Colonic mucosa (tissue), 4 donors: ENCODE data around the gene ACVR1B. TPM values are rescaled to one million over a fixed set of nuclear protein-coding genes. Genes with fewer than 3 reads are reported as not detected.

ENCODE experiments used
- DNase-seq: peaks from one replicate; pipeline ENCODE4 v3.0.0-alpha.2; 2020
- H3K27ac ChIP-seq: fragments of 200-600 bp; one replicate; pipeline ENCODE4 v1.8.0; 2021
- H3K27me3 ChIP-seq: fragments of 200-600 bp; one replicate; pipeline ENCODE4 v1.8.0; 2021
- H3K36me3 ChIP-seq: fragments of 200-600 bp; one replicate; pipeline ENCODE4 v1.8.0; 2021
- H3K4me1 ChIP-seq: fragments of 200-600 bp; one replicate; pipeline ENCODE4 v1.8.0; 2021; ENCODE audit warnings: mild to moderate bottlenecking
- H3K4me3 ChIP-seq: fragments of 200-600 bp; one replicate; pipeline ENCODE4 v1.8.0; 2021
- H3K9ac ChIP-seq, 2 donors: one replicate each; pipeline ENCODE4 v1.7.0; 2013; ENCODE audit warnings: control low read depth in 2 of 2, low read depth in 2 of 2, low read length in 2 of 2
- H3K9me3 ChIP-seq: fragments of 200-600 bp; one replicate; pipeline ENCODE4 v1.8.0; 2021
- intact Hi-C: fragments of 100-400 bp; cut with DNase I; formaldehyde crosslinking; loops from one replicate; pipeline ENCODE4 v1.14.1; 2022
- total RNA-seq, 2 donors: library from RNA; stranded (reverse); fragmentation: NEBNext Ultra II Directional in 1 of 2; extraction: Animal tissue kit (Norgen Biotek cat#: 25700) in 1 of 2; gene quantifications; one replicate each; pipeline ENCODE4 v1.2.1, GENCODE V29; 2021
- TF ChIP-seq, protein P1 (sequence below): fragments of 200-600 bp; IDR thresholded peaks from one replicate; pipeline ENCODE4 v1.8.0; 2022; ENCODE audit warnings: antibody characterized with exemption, mild to moderate bottlenecking
- donor health status: healthy.
- donor health status: DM: no; HTN: no; CAD: no.
- donor health status: DM: no; HTN: no; CAD: no.

Gene ACVR1B
- total RNA-seq, 2 donors from 2014 or later, result 56.0 to 63.0 TPM

DNA sequence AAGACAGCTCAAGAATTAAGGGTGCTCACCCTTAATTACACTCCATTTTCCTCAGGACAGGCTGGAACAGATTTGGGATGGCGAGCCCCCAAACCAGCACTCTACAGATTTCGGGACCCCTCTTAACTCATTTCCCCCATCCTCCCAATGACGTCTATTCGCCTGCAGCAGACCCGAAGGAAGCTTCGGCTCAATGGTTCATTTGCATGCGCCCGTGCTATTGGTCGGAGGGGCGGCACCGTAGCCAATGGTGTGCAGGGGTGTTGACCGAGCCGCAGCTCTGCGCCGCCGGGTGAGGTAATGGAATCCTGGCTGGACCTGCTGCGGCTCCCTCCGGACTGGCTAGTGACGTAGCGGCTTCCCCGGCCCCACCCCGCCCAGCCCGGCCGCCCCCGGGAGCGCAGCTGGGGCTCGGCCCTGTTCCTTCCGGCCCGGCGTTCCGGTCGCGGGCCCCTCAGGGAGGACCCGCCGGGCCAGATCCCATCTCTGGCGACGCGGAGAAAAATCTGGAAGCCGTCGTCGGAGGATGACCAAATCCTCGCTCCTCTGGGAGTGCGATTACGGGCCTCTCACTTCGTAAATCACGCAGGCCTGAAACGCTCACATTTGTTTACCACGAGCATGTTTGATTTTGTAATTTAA lies 81.4 kb downstream of the ACVR1B start:
- Histone ChIP-seq H3K36me3 (no peaks in the 10 kb centered on the region), H3K4me1 (peaks cover 7% of the 10 kb centered on the region), H3K9ac (peak overlapping the region; percentile 56 to 73), H3K9me3 (no peaks in the 10 kb centered on the region), H3K4me3 (peak overlapping the region; percentile 21), H3K27me3 (no peaks in the 10 kb centered on the region), H3K27ac (peak overlapping the region; percentile 80)
- TF ChIP-seq, protein P1, sequence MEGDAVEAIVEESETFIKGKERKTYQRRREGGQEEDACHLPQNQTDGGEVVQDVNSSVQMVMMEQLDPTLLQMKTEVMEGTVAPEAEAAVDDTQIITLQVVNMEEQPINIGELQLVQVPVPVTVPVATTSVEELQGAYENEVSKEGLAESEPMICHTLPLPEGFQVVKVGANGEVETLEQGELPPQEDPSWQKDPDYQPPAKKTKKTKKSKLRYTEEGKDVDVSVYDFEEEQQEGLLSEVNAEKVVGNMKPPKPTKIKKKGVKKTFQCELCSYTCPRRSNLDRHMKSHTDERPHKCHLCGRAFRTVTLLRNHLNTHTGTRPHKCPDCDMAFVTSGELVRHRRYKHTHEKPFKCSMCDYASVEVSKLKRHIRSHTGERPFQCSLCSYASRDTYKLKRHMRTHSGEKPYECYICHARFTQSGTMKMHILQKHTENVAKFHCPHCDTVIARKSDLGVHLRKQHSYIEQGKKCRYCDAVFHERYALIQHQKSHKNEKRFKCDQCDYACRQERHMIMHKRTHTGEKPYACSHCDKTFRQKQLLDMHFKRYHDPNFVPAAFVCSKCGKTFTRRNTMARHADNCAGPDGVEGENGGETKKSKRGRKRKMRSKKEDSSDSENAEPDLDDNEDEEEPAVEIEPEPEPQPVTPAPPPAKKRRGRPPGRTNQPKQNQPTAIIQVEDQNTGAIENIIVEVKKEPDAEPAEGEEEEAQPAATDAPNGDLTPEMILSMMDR, result no peak
- intact Hi-C loops, result loop anchor here (2.0 kb wide), 1 partner anchor 18 kb away; the partner anchor contains the start of gene NR4A1
- peak; percentile 97 for DNase-seq

DNA sequence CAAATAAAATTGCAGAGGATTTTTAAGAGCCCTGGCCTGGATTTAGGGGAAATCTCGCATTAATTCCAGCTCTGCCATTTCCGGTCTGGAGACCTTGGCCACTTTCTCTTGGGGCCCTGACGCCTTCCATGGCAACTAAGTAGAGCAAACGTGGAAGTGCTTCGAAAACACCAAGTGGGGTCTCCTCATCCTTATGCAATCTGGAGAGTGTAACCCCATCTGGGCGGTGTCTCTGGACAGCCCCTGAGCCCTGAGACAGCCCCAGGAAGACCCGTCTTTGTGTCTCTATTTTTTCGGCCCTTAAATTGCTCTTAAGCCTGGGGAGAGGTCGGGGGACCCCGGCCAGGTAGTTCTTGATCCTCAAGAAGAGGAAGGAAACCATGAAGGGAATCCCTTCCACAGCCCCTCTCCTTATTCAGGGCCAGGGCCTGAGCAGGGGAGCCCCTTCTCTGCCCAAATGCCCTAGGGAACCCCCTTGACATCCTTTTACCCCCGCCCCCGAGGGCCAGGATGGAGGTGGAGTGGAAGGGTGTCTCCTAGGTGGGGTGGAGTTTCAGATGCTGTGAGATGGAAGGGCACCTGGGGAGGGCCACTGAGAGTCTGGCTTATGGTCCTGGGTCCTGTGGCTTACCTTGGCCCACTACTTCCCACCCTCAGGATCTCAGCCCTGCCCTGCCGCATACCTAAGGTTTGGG lies 82.1 kb downstream of the ACVR1B start:
- intact Hi-C loops, result loop anchor here (2.0 kb wide), 1 partner anchor 17 kb away; the partner anchor contains the start of gene NR4A1
- H3K4me3 ChIP-seq, result peak overlapping the region; percentile 21
- no peaks in the 10 kb centered on the region for H3K9me3 ChIP-seq
- H3K27me3 ChIP-seq, result no peaks in the 10 kb centered on the region
- H3K4me1 ChIP-seq, result peaks cover 7% of the 10 kb centered on the region
- H3K36me3 ChIP-seq, result no peaks in the 10 kb centered on the region
- peak overlapping the region; percentile 56 to 59 for H3K9ac ChIP-seq
- peak; percentile 32 for DNase-seq
- peak overlapping the region; percentile 80 for H3K27ac ChIP-seq
- TF ChIP-seq, protein P1, result no peak

DNA sequence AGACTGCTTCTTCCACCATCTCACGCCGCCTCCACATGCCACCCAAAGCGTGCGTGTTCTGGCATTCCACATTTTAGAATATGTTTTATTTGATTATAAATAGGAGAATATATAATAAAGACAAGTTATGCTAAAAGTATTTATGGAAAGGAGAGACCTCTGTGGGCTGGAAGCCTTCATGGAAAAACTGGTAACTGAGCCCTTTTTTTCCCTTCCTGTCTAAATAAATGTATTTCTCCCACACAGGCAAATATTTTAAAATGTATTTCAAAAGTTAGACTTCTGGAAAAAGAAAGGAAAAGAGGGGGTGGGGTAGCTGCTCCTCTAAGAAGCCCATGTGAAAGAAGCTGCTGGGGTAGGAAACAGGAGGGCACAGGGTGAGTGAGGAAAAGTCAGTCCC lies 83.7 kb downstream of the ACVR1B start:
- DNase-seq, result no peak
- H3K27me3 ChIP-seq, result no peaks in the 10 kb centered on the region
- intact Hi-C loops, result no loop called here
- peaks cover 7% of the 10 kb centered on the region for H3K4me1 ChIP-seq
- H3K27ac ChIP-seq, result no peak overlapping the region
- H3K36me3 ChIP-seq, result no peaks in the 10 kb centered on the region
- TF ChIP-seq, protein P1, result no peak
- no peak overlapping the region for H3K4me3 ChIP-seq
- H3K9me3 ChIP-seq, result no peaks in the 10 kb centered on the region
- H3K9ac ChIP-seq, result no peak overlapping the region

DNA sequence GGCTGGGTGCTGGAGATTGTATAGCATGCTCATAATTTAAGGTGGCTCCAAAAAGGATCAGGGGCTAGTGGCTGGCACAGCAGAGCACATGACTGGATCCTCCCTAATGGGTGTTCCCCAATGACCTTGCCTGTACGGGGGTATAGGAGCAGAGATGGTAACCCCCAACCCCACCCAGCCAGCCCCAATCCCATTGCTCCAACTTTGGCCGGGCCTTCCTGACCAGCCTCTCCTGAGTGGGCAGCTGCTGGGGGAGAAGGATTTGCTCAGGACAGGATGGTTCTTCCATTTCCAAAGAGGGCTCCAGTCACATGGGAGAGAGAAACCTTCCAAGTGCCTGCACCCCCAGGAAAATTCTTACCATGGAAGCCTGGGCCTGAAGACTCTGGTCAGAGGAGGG lies 84.4 kb downstream of the ACVR1B start:
- H3K27ac ChIP-seq, result peak overlapping the region; percentile 57
- H3K9ac ChIP-seq, result peak overlapping the region in 1 of 2 donors; percentile 90
- no peaks in the 10 kb centered on the region for H3K36me3 ChIP-seq
- peaks cover 7% of the 10 kb centered on the region for H3K4me1 ChIP-seq
- no peaks in the 10 kb centered on the region for H3K27me3 ChIP-seq
- TF ChIP-seq, protein P1, result no peak
- H3K4me3 ChIP-seq, result no peak overlapping the region
- intact Hi-C loops, result no loop called here
- DNase-seq, result peak; percentile 26
- H3K9me3 ChIP-seq, result no peaks in the 10 kb centered on the region

DNA sequence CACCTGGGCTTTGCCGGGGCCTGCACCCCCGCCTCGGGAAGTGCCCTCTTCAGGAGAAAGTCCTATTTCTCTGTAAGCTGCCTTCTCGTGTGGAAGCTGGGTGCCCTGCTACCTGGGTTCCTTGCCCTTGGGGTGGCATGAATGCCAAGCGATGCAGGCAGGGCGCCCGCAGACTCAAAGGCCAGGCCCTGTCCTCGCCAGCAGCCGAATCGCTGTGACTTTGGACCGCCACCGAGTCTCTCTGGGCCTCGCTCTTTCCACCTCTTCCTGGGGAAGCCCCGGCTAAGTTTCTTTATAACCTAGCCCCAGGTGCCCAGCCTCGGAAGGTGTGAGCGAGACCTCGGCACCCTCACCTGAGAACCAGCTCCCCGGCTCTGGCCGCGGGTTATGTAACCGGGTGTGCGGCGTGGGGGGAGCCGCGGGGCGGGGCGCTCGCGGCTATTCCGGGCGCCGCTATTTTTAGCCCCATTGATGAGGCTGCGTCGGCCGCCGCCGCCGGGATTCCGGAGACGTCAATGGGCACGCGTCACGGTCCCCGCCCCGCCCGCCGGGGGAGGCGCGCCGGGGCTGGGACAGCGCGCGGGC lies 85.2 kb downstream of the ACVR1B start:
- Histone ChIP-seq H3K36me3 (no peaks in the 10 kb centered on the region), H3K4me1 (peaks cover 7% of the 10 kb centered on the region)

More for the DNA sequence above, 85.2 kb downstream of the ACVR1B start:
- DNase-seq, result peak; percentile 90
- Histone ChIP-seq H3K27ac (peak overlapping the region; percentile 57), H3K27me3 (no peaks in the 10 kb centered on the region), H3K4me3 (peak overlapping the region; percentile 25), H3K9me3 (no peaks in the 10 kb centered on the region), H3K9ac (peak overlapping the region; percentile 64 to 90)
- TF ChIP-seq, protein P1, result no peak
- intact Hi-C loops, result no loop called here
